Measurements from ENCODE around the gene ZBTB33.

DNA sequence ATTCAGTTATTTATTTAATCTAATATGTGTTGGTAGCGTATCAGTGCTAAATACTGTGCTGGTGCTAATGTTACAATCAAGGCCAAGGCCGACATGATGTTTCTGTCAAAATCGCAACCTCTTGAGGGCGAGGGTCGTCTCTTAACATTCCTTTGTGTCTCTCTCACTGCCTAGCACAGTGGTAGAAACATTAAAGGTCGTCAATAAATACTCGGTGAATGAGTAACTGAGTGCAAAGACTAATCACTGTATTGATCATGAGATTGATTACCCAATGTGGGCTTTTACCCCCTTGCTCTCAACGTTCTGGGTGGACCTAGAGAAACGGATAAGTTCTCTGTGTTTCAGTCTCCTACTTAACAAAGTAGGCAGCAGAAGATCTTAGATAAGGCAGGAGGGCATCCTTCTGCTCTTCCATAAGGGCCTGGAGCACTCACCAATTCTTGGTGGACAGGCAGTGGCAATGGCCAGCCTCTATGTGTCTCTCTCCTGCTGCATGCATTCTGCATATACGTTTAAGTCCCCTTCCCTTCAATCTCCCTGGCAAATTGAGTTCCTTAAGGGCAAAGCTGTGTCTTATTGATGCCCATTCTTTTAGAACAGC, 30.5 kb downstream of the ZBTB33 start:
- no peak for TF ChIP-seq POLR2AphosphoS5 (IDR thresholded peaks at IDR 0.05)
- no peak for TF ChIP-seq CTCF (IDR thresholded peaks at IDR 0.05)

Data from suprapubic skin (tissue), 3 donors.